ENCODE measurements around the gene KAZN.

GRCh38 chr1:15124362-15125100, 526.0 kb downstream of the KAZN start:
- no peak for TF ChIP-seq GTF2F1 (IDR thresholded peaks at IDR 0.05; ENCODE audit: borderline replicate concordance, low read depth, low read length)
- no peak for TF ChIP-seq FOSL1 (IDR thresholded peaks at IDR 0.05; ENCODE audit: insufficient read depth, low read depth, low read length)
